ENCODE results near the gene LINC01488.

- TF ChIP-seq CTCF (conservative IDR thresholded peaks at IDR 0.05): no peak
- no peak for TF ChIP-seq ZFX (IDR thresholded peaks at IDR 0.05)
Measured at GRCh38 chr11:69531071-69531716, 49.7 kb downstream of the LINC01488 start.
